Myocyte (in vitro differentiated cells): ENCODE data around the gene ACE. TPM values are rescaled to one million over a fixed set of nuclear protein-coding genes. Genes with fewer than 3 reads are reported as not detected.

Source experiments
- DNase-seq: peaks from one replicate; pipeline ENCODE4 v3.0.0-alpha.2; 2012; ENCODE audit warnings: low read depth
- total RNA-seq: library from RNA; depleted of rRNA; stranded (reverse); fragments of >200 nt; gene quantifications from 2 replicates; pipeline ENCODE4 v1.2.3, GENCODE V29; 2014

ACE gene
- total RNA-seq, 1 donor from 2014 or later = 0.21 TPM

DNA sequence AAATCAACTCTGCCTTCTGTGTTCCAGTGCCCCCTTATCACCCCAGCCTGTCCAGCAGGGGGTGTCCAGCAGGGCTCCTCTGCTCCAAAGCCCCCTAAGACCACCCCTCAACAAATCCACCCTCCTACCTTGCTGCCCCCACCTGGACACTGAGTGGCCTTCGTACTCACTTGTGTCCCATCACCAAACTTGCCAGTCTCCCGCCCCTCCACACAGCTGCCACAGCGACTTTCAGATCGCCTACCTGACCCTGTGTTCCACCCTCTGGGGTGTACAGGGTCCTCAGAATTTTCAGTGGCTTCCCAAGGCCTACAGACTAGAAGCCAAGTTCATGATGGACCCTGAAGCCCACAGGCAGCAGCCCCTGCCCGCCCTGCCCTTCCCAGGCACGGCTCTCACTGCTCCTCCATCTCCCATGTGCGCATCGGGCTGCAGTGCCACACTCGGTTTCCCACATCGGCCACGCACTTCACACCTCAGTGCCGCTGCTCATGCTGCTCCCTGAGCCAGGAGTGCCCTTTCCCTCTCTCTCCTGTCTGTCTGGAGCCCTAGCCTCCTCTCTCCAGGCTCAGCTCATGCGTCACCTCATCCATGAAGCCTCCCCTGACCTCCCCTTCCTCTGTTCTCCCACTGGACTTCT lies 58.1 kb downstream of the ACE start:
- no peak for DNase-seq

DNA sequence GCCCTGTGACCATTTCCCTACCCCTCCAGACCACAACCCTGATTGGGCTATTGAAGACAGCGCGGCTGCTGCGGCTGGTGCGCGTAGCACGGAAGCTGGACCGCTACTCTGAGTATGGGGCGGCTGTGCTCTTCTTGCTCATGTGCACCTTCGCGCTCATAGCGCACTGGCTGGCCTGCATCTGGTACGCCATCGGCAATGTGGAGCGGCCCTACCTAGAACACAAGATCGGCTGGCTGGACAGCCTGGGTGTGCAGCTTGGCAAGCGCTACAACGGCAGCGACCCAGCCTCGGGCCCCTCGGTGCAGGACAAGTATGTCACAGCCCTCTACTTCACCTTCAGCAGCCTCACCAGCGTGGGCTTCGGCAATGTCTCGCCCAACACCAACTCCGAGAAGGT lies 58.8 kb downstream of the ACE start:
- no peak for DNase-seq

DNA sequence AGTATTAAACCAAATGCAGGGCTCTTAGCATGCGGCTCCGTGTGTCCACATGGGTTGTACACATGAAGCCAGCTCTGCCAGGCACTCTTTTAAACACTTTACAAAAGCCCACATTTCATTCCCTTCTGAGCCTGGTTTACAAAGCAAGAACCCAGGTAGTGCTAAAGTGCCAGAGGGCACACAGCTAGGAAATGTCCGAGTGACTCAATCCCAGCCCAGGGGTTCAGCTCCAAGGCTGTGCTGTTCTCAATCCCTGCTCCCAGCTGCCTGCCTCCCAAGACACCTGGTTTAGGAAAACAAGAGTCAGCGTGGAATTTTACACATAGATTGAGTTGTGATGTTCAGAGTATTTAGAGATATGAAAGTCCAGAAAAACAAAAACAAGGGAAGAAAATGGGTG lies 60.1 kb downstream of the ACE start:
- no peak for DNase-seq

DNA sequence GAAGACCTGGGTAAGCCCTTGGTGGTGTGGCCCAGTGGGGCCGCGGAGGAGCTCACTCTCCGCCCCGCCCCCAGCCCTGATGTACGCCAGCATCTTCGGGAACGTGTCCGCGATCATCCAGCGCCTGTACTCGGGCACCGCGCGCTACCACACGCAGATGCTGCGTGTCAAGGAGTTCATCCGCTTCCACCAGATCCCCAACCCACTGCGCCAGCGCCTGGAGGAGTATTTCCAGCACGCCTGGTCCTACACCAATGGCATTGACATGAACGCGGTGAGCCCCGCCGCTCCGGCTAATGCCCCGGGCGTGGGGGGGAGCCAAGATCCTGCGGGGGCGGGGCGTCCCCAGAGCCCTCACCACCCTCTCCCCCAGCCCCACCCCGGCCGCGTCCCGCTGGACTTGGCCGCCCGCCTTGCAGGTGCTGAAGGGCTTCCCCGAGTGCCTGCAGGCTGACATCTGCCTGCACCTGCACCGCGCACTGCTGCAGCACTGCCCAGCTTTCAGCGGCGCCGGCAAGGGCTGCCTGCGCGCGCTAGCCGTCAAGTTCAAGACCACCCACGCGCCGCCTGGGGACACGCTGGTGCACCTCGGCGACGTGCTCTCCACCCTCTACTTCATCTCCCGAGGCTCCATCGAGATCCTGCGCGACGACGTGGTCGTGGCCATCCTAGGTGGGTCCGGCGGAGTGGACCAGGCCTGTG lies 61.3 kb downstream of the ACE start:
- DNase-seq = no peak

DNA sequence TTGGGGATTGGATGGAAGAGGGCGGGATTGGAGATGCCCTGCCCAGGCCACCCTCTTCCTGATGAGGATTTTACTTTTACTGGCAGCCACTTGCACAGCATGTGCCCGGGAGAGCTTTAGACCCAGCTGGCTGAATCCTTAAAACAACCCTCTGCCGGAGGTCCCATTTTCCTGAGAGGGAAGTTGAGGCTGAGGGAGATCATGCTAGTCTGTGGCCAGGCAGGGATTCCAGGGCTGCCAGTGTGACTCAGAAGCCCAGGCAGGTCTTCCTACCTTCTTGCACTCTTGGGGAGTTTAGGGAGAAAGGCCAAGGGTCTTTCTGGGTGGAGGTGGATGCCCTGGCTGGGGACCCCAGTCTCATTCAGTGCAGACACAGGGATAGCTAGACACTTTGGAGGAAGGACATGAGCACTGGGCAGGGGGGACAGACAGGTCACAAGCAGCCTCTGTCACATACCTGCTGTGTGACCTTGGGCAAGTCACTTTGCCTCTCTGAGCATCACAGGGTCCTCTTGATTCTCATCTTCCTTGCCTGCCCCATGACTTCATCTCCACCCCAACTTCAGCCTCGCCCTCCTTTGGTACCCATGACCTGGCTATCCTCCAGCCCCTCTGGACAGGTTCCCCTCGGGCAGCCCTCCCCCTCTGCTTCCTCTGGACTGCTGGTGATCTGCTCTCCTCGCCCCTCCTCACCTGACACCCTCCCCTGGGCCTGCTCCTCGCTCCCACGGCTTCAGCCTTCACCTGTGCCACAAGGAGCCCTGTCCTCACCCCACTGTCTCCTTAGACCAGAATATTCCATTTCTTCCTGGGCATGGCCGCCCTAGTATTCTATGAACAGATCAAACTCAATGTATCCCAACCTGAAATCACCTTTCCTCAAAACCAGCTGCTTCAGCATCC lies 62.1 kb downstream of the ACE start:
- no peak for DNase-seq

DNA sequence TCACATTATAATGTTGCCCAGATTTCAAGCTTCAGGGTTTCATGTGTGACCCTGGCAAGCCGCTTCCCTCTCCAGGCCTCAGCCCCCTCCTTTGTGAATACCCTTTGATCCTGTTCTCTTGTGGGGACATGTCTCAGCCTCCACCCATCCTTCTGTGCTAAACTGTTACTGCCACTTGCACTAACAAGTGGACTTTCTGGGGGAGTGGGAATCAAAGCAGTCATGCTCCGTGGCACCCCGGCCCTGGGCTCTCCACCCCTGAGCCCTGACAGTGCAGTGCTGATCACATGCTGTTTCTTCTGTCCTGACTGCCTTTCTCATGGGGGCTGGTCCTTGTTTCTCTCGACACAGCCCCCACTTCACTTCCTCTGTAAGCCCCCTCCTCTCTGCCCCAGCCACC lies 63.7 kb downstream of the ACE start:
- no peak for DNase-seq

DNA sequence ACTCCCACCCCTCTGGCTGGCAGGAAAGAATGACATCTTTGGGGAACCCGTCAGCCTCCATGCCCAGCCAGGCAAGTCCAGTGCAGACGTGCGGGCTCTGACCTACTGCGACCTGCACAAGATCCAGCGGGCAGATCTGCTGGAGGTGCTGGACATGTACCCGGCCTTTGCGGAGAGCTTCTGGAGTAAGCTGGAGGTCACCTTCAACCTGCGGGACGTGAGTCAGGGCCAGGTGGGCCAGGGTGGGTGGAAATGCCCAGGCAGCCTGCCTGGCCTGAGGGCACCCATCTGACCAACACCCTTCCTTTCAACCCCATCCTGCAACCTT lies 65.3 kb downstream of the ACE start:
- DNase-seq = no peak

DNA sequence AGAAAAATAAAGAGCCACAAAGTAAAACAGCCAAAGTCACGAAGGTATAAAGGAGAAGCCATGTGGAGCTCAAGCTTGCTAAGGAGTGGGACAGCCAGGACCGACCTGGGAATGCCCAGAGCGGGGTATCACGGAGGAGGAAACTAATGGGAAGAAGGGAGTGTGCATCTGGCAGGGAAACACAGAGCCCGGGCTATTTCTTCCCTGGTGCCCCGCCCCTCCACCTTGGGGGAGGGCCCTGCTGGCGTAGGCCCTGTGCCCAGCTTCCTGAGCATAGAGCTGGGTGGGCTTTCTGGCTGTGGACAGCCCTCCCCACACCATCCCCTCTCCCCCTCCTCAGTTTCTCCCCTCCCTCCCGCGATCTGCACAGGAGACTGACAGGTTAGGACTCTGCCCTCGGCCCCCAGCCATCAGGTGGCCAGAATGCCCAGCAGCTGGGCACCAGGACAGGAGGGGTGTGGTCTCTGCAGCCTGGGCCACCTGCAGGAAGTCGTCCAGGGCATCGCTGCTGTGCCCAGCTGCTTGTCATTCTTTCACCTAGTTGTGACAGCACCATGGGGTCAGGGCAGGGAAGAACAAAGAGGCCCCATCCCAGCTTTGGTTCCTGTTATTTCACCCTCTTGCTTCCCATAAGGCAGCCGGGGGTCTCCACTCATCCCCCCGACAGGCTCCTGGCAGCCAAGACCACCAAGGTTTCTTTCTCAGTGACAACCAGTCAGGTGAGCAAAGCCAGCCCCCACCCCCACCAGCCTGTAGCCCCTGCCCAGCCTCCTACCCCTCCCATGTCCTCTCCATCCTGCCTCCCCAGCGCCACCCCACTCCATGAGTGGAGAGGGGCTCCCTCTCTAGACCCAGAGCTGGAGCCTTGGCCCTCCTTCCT lies 66.3 kb downstream of the ACE start:
- no peak for DNase-seq

DNA sequence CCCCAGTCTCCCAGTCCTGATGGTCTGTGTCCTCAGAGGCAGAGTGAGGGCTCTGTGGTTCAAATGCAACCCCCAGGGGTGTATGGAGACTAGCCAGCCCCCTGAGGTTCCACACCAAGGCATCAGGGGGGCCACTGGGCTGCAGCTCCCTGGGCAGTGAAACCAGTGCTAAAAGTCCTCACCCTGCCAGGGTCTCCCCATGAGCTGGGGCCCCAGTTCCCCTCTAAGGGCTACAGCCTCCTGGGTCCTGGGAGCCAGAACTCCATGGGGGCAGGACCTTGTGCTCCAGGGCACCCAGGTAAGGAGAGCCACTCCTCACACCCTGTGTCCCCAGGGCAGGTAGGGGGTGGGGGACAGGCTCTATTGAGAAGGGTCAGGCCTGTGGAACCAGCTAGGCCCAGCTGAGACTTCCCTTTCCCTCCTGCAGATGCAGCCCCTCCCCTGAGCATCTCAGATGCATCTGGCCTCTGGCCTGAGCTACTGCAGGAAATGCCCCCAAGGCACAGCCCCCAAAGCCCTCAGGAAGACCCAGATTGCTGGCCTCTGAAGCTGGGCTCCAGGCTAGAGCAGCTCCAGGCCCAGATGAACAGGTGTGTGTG lies 67.1 kb downstream of the ACE start:
- DNase-seq = no peak

DNA sequence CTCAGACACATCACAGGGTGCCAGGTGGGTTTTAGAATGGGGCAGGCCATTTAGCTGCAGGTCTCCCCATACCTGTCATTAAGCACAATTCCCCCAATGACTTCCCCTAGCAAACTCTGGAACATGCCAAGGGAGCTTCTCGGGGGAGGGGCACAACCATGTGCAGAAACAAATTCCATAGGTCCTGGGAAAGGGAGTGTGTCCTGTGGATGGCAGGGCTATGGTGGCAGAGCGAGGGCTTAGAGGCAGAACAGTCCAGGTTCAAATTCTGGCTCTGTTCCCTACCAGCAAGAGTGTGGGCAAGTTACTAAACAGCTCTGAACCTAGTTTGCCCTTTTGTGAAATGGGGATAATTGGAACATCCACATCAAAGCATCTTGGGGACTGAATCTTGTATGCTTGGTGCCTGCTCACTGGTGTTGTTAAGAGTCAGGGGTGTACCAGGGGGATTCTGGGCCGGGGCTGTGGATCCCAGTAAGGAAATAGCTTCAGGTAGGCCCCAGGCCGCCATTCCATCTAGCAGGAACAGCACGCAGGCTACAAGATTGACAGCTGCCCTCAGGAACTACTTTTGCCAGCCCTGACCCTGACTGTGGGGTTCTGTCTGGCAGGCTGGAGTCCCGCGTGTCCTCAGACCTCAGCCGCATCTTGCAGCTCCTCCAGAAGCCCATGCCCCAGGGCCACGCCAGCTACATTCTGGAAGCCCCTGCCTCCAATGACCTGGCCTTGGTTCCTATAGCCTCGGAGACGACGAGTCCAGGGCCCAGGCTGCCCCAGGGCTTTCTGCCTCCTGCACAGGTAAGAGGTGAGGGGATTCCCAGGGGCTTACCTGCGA lies 67.8 kb downstream of the ACE start:
- no peak for DNase-seq

DNA sequence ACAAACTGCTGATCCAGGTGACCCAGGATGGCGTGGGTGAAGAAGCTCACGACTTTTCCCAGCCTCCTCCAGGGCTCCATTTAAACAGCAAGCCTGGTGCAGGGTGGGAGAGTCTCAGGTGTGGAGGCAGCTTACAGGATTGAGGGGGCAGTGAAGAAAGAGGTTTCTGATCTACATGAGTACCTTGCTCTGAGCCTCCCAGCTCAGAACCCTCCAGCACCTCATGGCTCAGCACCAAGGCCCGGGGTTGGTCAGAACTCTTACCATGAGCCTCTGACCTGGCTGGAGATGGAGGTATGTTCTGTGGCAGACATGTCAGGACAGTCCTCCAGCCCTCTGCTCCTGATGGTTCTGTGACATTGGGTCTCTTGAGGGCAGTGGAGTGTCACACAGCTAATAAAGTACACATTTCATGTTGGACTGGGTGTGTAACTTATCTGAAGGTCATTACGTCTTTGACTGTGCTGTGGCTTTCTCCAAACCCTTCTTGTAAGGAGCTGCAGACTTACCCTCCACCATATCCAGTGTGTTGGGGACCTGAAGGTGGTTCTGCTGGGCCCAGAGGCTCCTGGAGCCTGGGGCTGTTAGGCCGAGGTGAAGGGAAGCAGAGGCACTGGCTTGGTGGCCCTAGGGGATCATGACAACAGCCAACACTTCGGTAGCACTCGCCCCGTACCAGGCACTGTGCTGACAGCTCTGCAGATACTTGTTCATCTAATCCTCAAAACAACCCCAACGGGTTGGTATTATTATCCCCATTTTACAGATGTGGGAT lies 69.6 kb downstream of the ACE start:
- DNase-seq = no peak

DNA sequence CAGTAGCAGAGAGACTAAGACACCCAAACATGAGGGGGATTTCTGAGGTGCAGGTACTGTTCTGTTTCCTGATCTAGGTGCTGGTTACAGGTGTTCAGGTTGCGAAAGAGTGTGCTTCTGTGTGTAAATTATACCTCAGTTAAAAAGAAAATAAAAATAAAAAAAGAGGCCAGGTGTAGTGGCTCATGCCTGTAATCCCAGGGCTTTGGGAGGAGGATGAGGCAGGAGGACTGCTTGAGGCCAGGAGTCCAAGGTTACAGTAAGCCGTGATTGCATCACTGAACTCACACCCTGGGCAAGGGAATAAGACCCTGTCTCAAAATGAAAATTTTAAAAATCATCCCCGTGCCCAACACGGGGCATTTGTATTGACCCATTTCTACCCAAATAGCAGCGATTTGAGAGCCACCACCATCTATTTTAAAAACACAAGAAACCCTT lies 70.2 kb downstream of the ACE start:
- DNase-seq = no peak

Other genes starting within 250 kb of the ACE start
- 2.9 and 4.6 TPM in 2 replicates for gene CYB561, start 30.8 kb upstream of the ACE start, total RNA-seq
- not detected in 2 replicates for gene KCNH6, start 46.3 kb downstream of the ACE start, total RNA-seq
- 23.8 and 25.7 TPM in 2 replicates for gene DCAF7, start 73.4 kb downstream of the ACE start, total RNA-seq
- 17.2 and 21.7 TPM in 2 replicates for gene TACO1, start 123.8 kb downstream of the ACE start, total RNA-seq
- gene MAP3K3, start 145.4 kb downstream of the ACE start, total RNA-seq = 14.5 and 16.4 TPM in 2 replicates
- 3.0 and 4.3 TPM in 2 replicates for gene LIMD2, start 223.1 kb downstream of the ACE start, total RNA-seq